ENCODE results near the gene C1QTNF8.

- TF ChIP-seq POLR2A (IDR thresholded peaks at IDR 0.05) (no peak), CTCF (IDR thresholded peaks at IDR 0.05) (no peak)
These were observed 28.8 kb upstream of the C1QTNF8 start for GRCh38 chr16:1124795-1125194.
